Nephron (organoid): ENCODE results near the gene ANKRD63.
A peak's percentile ranks its signal among the peaks of the same experiment; 100 is the strongest.

ENCODE experiments used
- H3K27ac Mint-ChIP-seq, 3 experiments: 2 replicates each; pipeline ENCODE4 v1.8.0; 2020; ENCODE audit warnings: mixed read lengths in 3 of 3, mild to moderate bottlenecking in 2 of 3, moderate library complexity in 1 of 3
- H3K27me3 Mint-ChIP-seq: 2 replicates; pipeline ENCODE4 v1.8.0; 2021; ENCODE audit warnings: low read depth, mild to moderate bottlenecking, moderate library complexity, mixed read lengths
- H3K36me3 Mint-ChIP-seq: 2 replicates; pipeline ENCODE4 v1.8.0; 2020; ENCODE audit warnings: low read depth, mixed read lengths
- H3K4me1 Mint-ChIP-seq: 2 replicates; pipeline ENCODE4 v1.8.0; 2020; ENCODE audit warnings: mixed read lengths
- H3K4me3 Mint-ChIP-seq, 3 experiments: 2 replicates each; pipeline ENCODE4 v1.8.0; 2020; ENCODE audit warnings: mild to moderate bottlenecking in 3 of 3, mixed read lengths in 3 of 3, moderate library complexity in 2 of 3
- H3K9me3 Mint-ChIP-seq: 2 replicates; pipeline ENCODE4 v1.8.0; 2020; ENCODE audit warnings: mixed read lengths
- CTCF ChIP-seq, 3 experiments: fragments of 200-600 bp; sonication (generic); IDR thresholded peaks; one replicate each; pipeline ENCODE4 v1.5.0; 2021; ENCODE audit warnings: antibody characterized with exemption in 3 of 3; ENCODE audit not compliant: unreplicated experiment in 3 of 3

The ANKRD63 gene

GRCh38 chr15:40278026-40278425 is 4.8 kb downstream of the ANKRD63 start:
- H3K27ac Mint-ChIP-seq, result no peak overlapping the region
- no peak for TF ChIP-seq CTCF (IDR thresholded peaks at IDR 0.05; ENCODE audit: unreplicated experiment in 3 of 3)
- H3K36me3 Mint-ChIP-seq, result no peaks in the 10 kb centered on the region
- H3K27me3 Mint-ChIP-seq, result peaks cover 68% of the 10 kb centered on the region
- H3K4me3 Mint-ChIP-seq, result peak overlapping the region in 1 of 3 experiments; percentile 16
- H3K9me3 Mint-ChIP-seq, result no peaks in the 10 kb centered on the region
- peaks cover 24% of the 10 kb centered on the region for H3K4me1 Mint-ChIP-seq

DNA sequence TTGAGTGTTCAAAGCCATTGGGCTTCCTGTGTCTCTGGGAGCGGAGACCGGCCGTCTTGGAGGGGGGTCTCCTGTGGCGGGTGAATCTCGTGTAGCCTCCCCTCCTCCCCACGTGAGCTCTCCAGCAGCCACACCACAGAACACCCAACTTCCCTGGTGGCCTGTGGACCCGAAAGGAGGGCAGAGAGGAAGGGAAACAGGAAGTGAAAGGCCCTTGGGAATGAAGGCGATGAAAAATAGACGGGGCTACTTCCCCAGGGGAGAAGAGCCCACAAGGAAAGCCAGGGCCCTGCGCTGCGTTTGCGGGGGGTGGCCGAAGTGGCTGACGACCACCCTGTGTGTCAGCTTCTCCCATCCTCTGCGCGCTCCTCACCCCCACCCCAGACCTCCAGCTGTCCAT is 5.4 kb downstream of the ANKRD63 start:
- no peaks in the 10 kb centered on the region for H3K9me3 Mint-ChIP-seq
- peaks cover 62% of the 10 kb centered on the region for H3K27me3 Mint-ChIP-seq
- H3K36me3 Mint-ChIP-seq, result no peaks in the 10 kb centered on the region
- H3K4me3 Mint-ChIP-seq, result no peak overlapping the region
- TF ChIP-seq CTCF (IDR thresholded peaks at IDR 0.05; ENCODE audit: unreplicated experiment in 3 of 3), result no peak
- no peak overlapping the region for H3K27ac Mint-ChIP-seq
- peaks cover 24% of the 10 kb centered on the region for H3K4me1 Mint-ChIP-seq

GRCh38 chr15:40276927-40277326 is 5.9 kb downstream of the ANKRD63 start:
- Mint-ChIP-seq H3K27ac (no peak overlapping the region), H3K36me3 (no peaks in the 10 kb centered on the region), H3K4me3 (no peak overlapping the region), H3K27me3 (peaks cover 58% of the 10 kb centered on the region), H3K4me1 (peaks cover 24% of the 10 kb centered on the region), H3K9me3 (no peaks in the 10 kb centered on the region)
- TF ChIP-seq CTCF (IDR thresholded peaks at IDR 0.05; ENCODE audit: unreplicated experiment in 3 of 3), result no peak

GRCh38 chr15:40275954-40276353 is 6.9 kb downstream of the ANKRD63 start:
- no peaks in the 10 kb centered on the region for H3K36me3 Mint-ChIP-seq
- H3K4me3 Mint-ChIP-seq, result no peak overlapping the region
- H3K27ac Mint-ChIP-seq, result no peak overlapping the region
- H3K27me3 Mint-ChIP-seq, result peaks cover 56% of the 10 kb centered on the region
- peaks cover 24% of the 10 kb centered on the region for H3K4me1 Mint-ChIP-seq
- no peak for TF ChIP-seq CTCF (IDR thresholded peaks at IDR 0.05; ENCODE audit: unreplicated experiment in 3 of 3)
- no peaks in the 10 kb centered on the region for H3K9me3 Mint-ChIP-seq

DNA sequence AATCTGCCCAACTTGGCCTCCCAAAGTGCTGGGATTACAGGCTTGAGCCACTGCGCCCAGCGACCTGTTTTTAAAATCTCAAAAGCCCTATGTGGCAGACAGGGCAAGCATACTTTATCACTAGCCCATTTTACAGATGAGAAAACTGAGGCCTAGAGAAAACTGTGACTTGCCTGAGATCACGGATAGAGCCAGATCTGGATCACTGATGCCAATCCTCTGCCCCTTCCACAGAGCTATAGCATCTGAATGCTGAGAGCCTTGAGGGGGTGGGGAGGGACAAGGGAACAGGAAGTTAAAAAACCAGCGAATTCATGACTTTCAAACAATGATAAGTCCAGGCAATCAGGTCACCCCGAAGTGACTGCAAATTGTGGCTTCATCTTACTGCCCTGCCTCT is 7.3 kb downstream of the ANKRD63 start:
- no peaks in the 10 kb centered on the region for H3K9me3 Mint-ChIP-seq
- peaks cover 53% of the 10 kb centered on the region for H3K27me3 Mint-ChIP-seq
- no peak overlapping the region for H3K27ac Mint-ChIP-seq
- no peak for TF ChIP-seq CTCF (IDR thresholded peaks at IDR 0.05; ENCODE audit: unreplicated experiment in 3 of 3)
- H3K36me3 Mint-ChIP-seq, result no peaks in the 10 kb centered on the region
- peaks cover 21% of the 10 kb centered on the region for H3K4me1 Mint-ChIP-seq
- no peak overlapping the region for H3K4me3 Mint-ChIP-seq

DNA sequence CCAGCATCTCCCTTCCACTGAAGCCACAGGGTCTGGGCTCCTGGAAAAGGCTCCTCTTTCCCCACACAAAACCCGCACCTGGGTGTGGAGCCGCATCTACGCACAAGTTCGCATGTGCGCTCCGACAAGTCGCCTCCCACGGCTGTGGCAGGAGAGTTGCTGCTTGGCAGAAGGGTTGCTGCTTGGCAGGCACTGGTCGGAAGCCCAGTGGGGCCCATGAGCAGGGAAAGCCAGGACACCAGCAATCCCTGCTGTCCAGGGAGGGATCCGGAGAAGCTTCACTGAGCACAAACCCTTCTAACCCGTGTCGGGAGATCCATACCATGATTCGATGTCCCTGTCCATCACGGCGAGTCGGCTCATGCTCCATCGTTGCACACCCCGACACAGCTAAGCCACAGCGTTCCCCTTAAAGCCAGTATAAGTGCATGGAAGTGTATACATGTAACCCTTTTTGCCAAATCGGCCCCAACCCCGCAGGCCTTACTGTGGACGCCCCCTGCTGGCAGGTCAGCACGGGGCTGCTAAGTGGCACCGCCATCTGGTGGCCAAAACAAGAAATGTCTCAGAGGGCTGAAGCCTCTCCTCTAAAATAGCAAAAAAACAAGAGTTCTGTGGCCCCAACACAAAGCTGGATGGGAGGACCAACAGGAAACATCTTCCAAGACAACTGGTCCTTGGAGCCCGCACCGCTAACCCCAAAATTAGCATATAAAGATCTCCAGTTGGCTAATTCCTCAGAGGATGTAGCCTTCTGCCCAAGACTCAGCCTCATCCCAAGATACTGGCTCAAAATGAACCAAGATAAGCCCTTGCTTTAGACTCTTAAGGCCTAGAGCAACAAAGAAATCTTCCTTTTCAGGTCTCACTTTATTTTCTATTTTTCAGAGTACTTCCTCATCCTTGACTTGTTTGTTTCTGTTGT is 8.3 kb downstream of the ANKRD63 start:
- Mint-ChIP-seq H3K36me3 (no peaks in the 10 kb centered on the region), H3K9me3 (no peaks in the 10 kb centered on the region), H3K4me1 (peaks cover 14% of the 10 kb centered on the region), H3K4me3 (no peak overlapping the region), H3K27ac (peak overlapping the region in 1 of 3 experiments; percentile 40), H3K27me3 (peaks cover 50% of the 10 kb centered on the region)
- TF ChIP-seq CTCF (IDR thresholded peaks at IDR 0.05; ENCODE audit: unreplicated experiment in 3 of 3), result peak; percentile 100
